Activated naive CD4-positive, alpha-beta T cell treated with anti-CD3 and anti-CD28 coated beads, Interleukin-2, amount 10 ng/mL, durations not matched to agents 7 days and 5 days (primary cell): ENCODE results near the gene NOS1AP.
"Not testable (repeated sequence)": the region's sequence is repeated elsewhere in the genome, so short reads cannot be mapped to it uniquely, and the experiment has no call there.

Experiments used
- CTCF ChIA-PET: fragments of 350-600 bp; sonication (Branson Sonifier 250); formaldehyde crosslinking; loops from one replicate; lab custom pipeline; 2021; ENCODE audit warnings: antibody characterized with exemption; lab: Charles Lee
- DNase-seq: peaks from one replicate; pipeline ENCODE4 v3.0.0-alpha.2; 2020
- H3K27ac Mint-ChIP-seq: one replicate; pipeline ENCODE4 v1.8.0; 2021; ENCODE audit warnings: mild to moderate bottlenecking, moderate library complexity, mixed read lengths
- H3K27me3 Mint-ChIP-seq: one replicate; pipeline ENCODE4 v1.8.0; 2021; ENCODE audit warnings: mild to moderate bottlenecking, mixed read lengths
- H3K36me3 Mint-ChIP-seq: one replicate; pipeline ENCODE4 v1.8.0; 2021; ENCODE audit warnings: mixed read lengths
- H3K4me1 Mint-ChIP-seq: one replicate; pipeline ENCODE4 v1.8.0; 2021; ENCODE audit warnings: mixed read lengths
- H3K4me3 Mint-ChIP-seq: one replicate; pipeline ENCODE4 v1.8.0; 2021; ENCODE audit warnings: mild to moderate bottlenecking, moderate library complexity, mixed read lengths
- H3K9me3 Mint-ChIP-seq: one replicate; pipeline ENCODE4 v1.8.0; 2021; ENCODE audit warnings: mixed read lengths

The NOS1AP gene

GRCh38 chr1:162397039-162397448, 327.6 kb downstream of the NOS1AP start:
- peaks cover 21% of the 10 kb centered on the region for H3K27me3 Mint-ChIP-seq
- no peaks in the 10 kb centered on the region for H3K4me1 Mint-ChIP-seq
- no peak overlapping the region for H3K4me3 Mint-ChIP-seq
- H3K9me3 Mint-ChIP-seq, result no peaks in the 10 kb centered on the region
- H3K27ac Mint-ChIP-seq, result no peak overlapping the region
- CTCF ChIA-PET, result no interaction called here
- H3K36me3 Mint-ChIP-seq, result no peaks in the 10 kb centered on the region
- DNase-seq, result no peak

- Mint-ChIP-seq H3K9me3 (no peaks in the 10 kb centered on the region), H3K36me3 (no peaks in the 10 kb centered on the region), H3K27me3 (peaks cover 22% of the 10 kb centered on the region)
These were observed 328.6 kb downstream of the NOS1AP start for GRCh38 chr1:162397943-162398560.

GRCh38 chr1:162398999-162399580, 329.6 kb downstream of the NOS1AP start:
- no peak overlapping the region for H3K27ac Mint-ChIP-seq
- no peaks in the 10 kb centered on the region for H3K36me3 Mint-ChIP-seq
- CTCF ChIA-PET, result no interaction called here
- peaks cover 22% of the 10 kb centered on the region for H3K27me3 Mint-ChIP-seq
- no peaks in the 10 kb centered on the region for H3K9me3 Mint-ChIP-seq
- no peak for DNase-seq
- H3K4me1 Mint-ChIP-seq, result no peaks in the 10 kb centered on the region
- no peak overlapping the region for H3K4me3 Mint-ChIP-seq

More at GRCh38 chr1:162397943-162398560, 328.6 kb downstream of the NOS1AP start:
- CTCF ChIA-PET, result no interaction called here
- Mint-ChIP-seq H3K4me1 (no peaks in the 10 kb centered on the region), H3K4me3 (no peak overlapping the region), H3K27ac (no peak overlapping the region)
- DNase-seq, result no peak

- H3K27ac Mint-ChIP-seq, result no peak overlapping the region
- no peaks in the 10 kb centered on the region for H3K4me1 Mint-ChIP-seq
- CTCF ChIA-PET, result no interaction called here
- H3K36me3 Mint-ChIP-seq, result no peaks in the 10 kb centered on the region
- no peak for DNase-seq
- peaks cover 22% of the 10 kb centered on the region for H3K27me3 Mint-ChIP-seq
- no peak overlapping the region for H3K4me3 Mint-ChIP-seq
- H3K9me3 Mint-ChIP-seq, result no peaks in the 10 kb centered on the region
These were observed 331.4 kb downstream of the NOS1AP start for GRCh38 chr1:162400790-162401355.

- no peak overlapping the region for H3K27ac Mint-ChIP-seq
- no peak overlapping the region for H3K4me3 Mint-ChIP-seq
- no peaks in the 10 kb centered on the region for H3K4me1 Mint-ChIP-seq
- no peaks in the 10 kb centered on the region for H3K36me3 Mint-ChIP-seq
- no peak for DNase-seq
- H3K9me3 Mint-ChIP-seq, result no peaks in the 10 kb centered on the region
- H3K27me3 Mint-ChIP-seq, result peaks cover 7% of the 10 kb centered on the region
- CTCF ChIA-PET, result no interaction called here
These were observed 335.2 kb downstream of the NOS1AP start for GRCh38 chr1:162404550-162405160.

- Mint-ChIP-seq H3K4me3 (no peak overlapping the region), H3K4me1 (no peaks in the 10 kb centered on the region), H3K9me3 (no peaks in the 10 kb centered on the region), H3K27ac (no peak overlapping the region), H3K27me3 (peaks cover 4% of the 10 kb centered on the region), H3K36me3 (no peaks in the 10 kb centered on the region)
- CTCF ChIA-PET, result no interaction called here
- no peak for DNase-seq
These were observed 336.3 kb downstream of the NOS1AP start for GRCh38 chr1:162405800-162406199.

- Mint-ChIP-seq H3K9me3 (no peaks in the 10 kb centered on the region), H3K36me3 (no peaks in the 10 kb centered on the region), H3K4me1 (no peaks in the 10 kb centered on the region), H3K27ac (no peak overlapping the region), H3K27me3 (peaks cover 4% of the 10 kb centered on the region), H3K4me3 (no peak overlapping the region)
- CTCF ChIA-PET, result no interaction called here
- DNase-seq, result no peak
These were observed 337.3 kb downstream of the NOS1AP start for GRCh38 chr1:162406811-162407210.

GRCh38 chr1:162407539-162407938, 338.0 kb downstream of the NOS1AP start:
- CTCF ChIA-PET, result no interaction called here
- Mint-ChIP-seq H3K4me1 (no peaks in the 10 kb centered on the region), H3K27me3 (peaks cover 3% of the 10 kb centered on the region), H3K9me3 (no peaks in the 10 kb centered on the region), H3K27ac (no peak overlapping the region), H3K36me3 (no peaks in the 10 kb centered on the region), H3K4me3 (no peak overlapping the region)
- DNase-seq, result no peak

- no peak for DNase-seq
- no peaks in the 10 kb centered on the region for H3K4me1 Mint-ChIP-seq
- H3K27ac Mint-ChIP-seq, result no peak within 1 kb of the TSS
- H3K36me3 Mint-ChIP-seq, result no peaks in the 10 kb centered on the region
- CTCF ChIA-PET, result no interaction called here
- peaks cover 9% of the 10 kb centered on the region for H3K27me3 Mint-ChIP-seq
- H3K4me3 Mint-ChIP-seq, result no peak within 1 kb of the TSS
- no peaks in the 10 kb centered on the region for H3K9me3 Mint-ChIP-seq
These were observed 342.5 kb downstream of the NOS1AP start, which contains the start of gene SH2D1B for GRCh38 chr1:162412002-162412401. Gene SH2D1B, minus strand, starts transcription at chr1:162412136. Its CDS starts 120 bp downstream, at chr1:162412016.

- Mint-ChIP-seq H3K4me1 (no peaks in the 10 kb centered on the region), H3K27me3 (peaks cover 13% of the 10 kb centered on the region)
These were observed 346.7 kb downstream of the NOS1AP start for GRCh38 chr1:162416215-162416614.

GRCh38 chr1:162416909-162417308, 347.4 kb downstream of the NOS1AP start:
- H3K36me3 Mint-ChIP-seq, result no peaks in the 10 kb centered on the region
- no peak for DNase-seq
- H3K9me3 Mint-ChIP-seq, result no peaks in the 10 kb centered on the region
- CTCF ChIA-PET, result no interaction called here
- peaks cover 15% of the 10 kb centered on the region for H3K27me3 Mint-ChIP-seq
- H3K4me3 Mint-ChIP-seq, result no peak overlapping the region
- no peaks in the 10 kb centered on the region for H3K4me1 Mint-ChIP-seq
- no peak overlapping the region for H3K27ac Mint-ChIP-seq

More at GRCh38 chr1:162416215-162416614, 346.7 kb downstream of the NOS1AP start:
- Mint-ChIP-seq H3K36me3 (no peaks in the 10 kb centered on the region), H3K27ac (no peak overlapping the region), H3K4me3 (no peak overlapping the region), H3K9me3 (no peaks in the 10 kb centered on the region)
- no peak for DNase-seq
- CTCF ChIA-PET, result no interaction called here

GRCh38 chr1:162417650-162418049, 348.2 kb downstream of the NOS1AP start:
- no peak for DNase-seq

GRCh38 chr1:162418584-162418983, 349.1 kb downstream of the NOS1AP start:
- H3K9me3 Mint-ChIP-seq, H3K27ac Mint-ChIP-seq, H3K4me1 Mint-ChIP-seq, H3K36me3 Mint-ChIP-seq, CTCF ChIA-PET, H3K4me3 Mint-ChIP-seq, DNase-seq: not testable (repeated sequence)
- H3K27me3 Mint-ChIP-seq, result peaks cover 22% of the 10 kb centered on the region

More at GRCh38 chr1:162417650-162418049, 348.2 kb downstream of the NOS1AP start:
- H3K27ac Mint-ChIP-seq, result no peak overlapping the region
- CTCF ChIA-PET, result no interaction called here
- H3K27me3 Mint-ChIP-seq, result peaks cover 18% of the 10 kb centered on the region
- H3K4me3 Mint-ChIP-seq, result no peak overlapping the region
- H3K9me3 Mint-ChIP-seq, result no peaks in the 10 kb centered on the region
- no peaks in the 10 kb centered on the region for H3K36me3 Mint-ChIP-seq
- no peaks in the 10 kb centered on the region for H3K4me1 Mint-ChIP-seq

- H3K36me3 Mint-ChIP-seq, result not testable (repeated sequence)
These were observed 350.0 kb downstream of the NOS1AP start for GRCh38 chr1:162419450-162419931.

More at GRCh38 chr1:162419450-162419931, 350.0 kb downstream of the NOS1AP start:
- peaks cover 22% of the 10 kb centered on the region for H3K27me3 Mint-ChIP-seq
- H3K4me1 Mint-ChIP-seq, H3K27ac Mint-ChIP-seq, DNase-seq, CTCF ChIA-PET, H3K4me3 Mint-ChIP-seq, H3K9me3 Mint-ChIP-seq: not testable (repeated sequence)
